Ureter (tissue), 1 donor: Measurements from ENCODE around the gene SH3TC1. TPM values are rescaled to one million over a fixed set of nuclear protein-coding genes. Genes with fewer than 3 reads are reported as not detected.

ENCODE experiments used
- DNase-seq: peaks from one replicate; pipeline ENCODE4 v3.0.0-alpha.2; 2020; ENCODE audit warnings: low spot score
- total RNA-seq: library from RNA; stranded (reverse); gene quantifications from one replicate; pipeline ENCODE4 v1.2.4, GENCODE V29; 2023
- donor health status: DM: yes; HTN: yes; CAD: no.

Gene SH3TC1
- total RNA-seq, 1 donor from 2014 or later, result 87.0 TPM

DNA sequence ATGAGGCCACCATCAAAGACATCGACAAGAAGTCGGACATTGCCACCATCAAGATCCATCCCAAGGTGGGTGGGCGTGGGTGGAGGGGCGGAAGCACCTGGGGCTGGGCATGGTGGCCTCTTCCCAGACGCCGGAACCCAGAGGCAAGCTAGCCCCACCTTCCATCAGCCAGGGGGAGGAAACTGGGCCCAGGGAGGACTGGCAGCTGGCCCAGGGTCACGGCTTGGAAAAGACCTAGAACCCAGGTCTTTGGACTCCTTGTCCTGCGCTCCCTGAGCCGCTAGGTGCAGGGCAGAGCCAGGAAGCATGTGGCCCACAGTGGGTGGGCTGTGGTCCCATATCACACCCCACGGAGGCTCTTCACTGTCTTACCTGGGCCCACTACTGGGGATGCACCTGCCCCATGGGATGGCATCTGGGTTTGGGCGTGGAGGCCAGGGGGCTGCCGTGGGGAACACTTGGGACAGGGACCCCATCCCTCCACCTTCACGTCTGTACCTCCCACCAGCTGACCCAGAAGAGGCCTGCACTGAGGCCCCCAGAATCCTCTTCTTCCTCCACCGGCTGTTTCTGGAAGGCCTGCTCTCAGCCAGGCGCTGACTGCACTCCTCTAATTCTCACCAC lies 87.7 kb downstream of the SH3TC1 start:
- DNase-seq, result no peak

DNA sequence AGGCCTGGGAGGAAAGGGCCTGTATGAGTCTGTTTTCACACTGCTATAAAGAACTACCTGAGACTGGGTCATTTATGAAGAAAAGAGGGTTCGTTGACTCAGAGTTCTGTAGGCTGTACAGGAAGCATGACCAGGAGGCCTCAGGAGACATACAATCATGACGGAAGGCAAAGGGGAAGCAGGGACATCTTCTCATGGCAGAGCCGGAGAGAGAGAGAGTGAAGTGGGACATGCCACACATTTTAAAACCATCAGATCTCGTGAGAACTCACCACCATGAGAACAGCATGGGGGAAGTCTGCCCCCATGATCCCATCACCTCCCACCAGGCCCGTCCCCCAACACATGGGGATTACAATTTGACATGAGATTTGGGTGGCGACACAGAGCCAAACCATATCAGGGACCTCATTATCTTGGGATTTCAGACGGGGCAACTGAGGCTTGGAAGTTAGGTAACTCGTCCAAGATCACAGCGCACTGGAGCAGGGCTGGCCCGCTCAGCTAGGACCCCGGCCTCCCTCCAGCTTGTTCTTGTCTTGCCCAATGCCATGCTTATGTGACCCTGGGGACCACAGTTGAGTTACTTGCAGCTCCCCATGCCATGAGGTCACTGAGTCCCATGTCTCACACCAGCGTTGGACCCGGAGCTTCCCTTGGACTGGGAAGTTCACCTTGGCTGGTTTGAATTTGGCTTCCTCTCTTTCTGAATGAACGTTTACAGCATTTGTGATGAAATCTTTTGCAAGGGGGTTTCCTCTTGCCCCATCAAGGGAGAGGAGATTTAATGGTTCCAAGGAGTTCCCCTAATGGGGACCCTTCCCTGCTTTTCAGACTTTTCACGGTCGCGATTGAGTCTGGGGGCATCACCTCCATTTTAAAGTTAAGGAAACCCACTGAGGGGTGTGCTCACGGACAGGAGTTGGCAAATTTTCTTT lies 88.5 kb downstream of the SH3TC1 start:
- DNase-seq, result no peak

DNA sequence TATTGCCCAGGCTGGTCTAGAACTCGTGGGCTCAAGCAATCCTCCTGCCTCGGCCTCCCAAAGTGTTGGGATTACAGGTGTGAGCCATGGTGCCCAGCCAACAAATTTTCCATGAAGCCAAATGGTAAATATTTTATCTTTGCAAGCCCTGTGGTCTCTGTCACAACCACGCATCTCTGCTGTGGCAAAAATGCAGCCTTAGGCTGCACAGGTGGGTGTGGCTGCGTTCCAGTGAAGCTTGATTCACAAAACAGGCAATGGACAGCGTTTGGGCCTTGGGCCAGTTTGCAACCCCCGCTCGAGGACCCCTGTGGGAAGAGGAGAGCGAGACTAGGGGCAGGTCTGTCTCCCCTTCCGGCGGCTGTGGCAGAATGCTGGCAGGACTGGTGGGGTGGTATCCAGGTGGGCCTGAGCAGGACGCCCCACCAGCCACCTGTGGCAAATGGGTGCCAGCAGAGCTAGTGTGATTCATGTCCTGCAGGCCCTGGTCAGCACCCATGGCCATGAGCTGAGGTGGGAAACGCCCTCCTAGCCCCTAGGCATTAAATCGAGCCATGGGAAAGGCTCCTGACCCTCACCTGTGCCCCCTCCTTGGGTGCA lies 90.2 kb downstream of the SH3TC1 start:
- DNase-seq, result no peak

DNA sequence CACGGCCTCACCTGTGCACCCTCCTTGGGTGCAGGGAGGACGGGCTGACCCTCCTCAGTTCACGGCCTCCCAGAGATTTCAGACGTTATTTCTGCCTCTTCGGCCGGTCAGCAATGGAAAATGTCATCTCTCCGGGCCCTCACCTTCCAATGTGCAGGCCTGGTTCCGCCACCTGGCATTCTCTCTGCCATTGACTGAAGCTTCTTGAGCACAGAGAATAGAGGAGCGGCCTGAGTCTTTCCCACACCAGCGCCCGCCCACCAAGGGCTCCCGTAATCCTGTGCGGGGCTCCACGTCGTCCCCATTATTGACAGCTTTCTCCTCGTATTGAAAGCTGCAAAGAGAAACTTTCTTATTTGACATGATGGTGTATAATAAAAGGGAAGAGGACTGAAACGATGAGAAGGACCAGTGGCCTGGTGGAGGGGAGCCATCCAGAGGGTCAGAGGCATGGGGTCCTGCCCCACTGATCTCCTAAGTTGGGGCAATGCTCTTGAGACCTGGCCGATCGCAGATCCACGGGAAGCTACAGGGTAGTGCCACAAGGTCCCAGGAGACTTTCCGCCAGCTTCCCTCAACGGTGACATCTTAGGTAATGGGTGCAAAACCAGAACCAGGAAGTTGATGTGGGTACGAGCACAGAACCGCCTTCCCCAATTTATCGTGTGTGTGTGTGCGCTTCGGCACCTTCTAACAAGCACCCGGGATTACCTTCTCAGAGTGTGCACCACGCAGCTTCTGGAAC lies 91.0 kb downstream of the SH3TC1 start:
- DNase-seq, result no peak

DNA sequence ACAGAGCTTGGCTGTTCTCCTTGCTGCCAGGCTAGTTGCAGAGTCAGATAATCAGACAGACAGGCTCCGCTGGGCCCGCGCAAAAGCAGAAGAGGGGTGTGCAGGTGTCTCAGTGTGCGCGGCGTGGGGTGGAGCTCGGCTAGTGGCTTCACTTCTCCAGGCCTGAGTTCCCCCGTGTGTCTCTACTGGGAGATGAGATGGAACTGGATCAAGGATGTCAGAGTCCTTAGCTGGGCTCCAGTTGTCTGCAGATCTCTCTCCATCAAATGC lies 91.5 kb downstream of the SH3TC1 start:
- no peak for DNase-seq

Other genes with a start within 250 kb of the SH3TC1 start
- 8.5 TPM for gene ABLIM2, start 40.5 kb upstream of the SH3TC1 start, total RNA-seq
- 17.5 TPM for gene HTRA3, start 70.5 kb downstream of the SH3TC1 start, total RNA-seq
- gene ACOX3, start 241.4 kb downstream of the SH3TC1 start, total RNA-seq, result 49.5 TPM
- gene TRMT44, start 241.5 kb downstream of the SH3TC1 start, total RNA-seq, result 29.5 TPM